GM23338 (cell line): Measurements from ENCODE around the gene GNG7. TPM values are rescaled to one million over a fixed set of nuclear protein-coding genes. Genes with fewer than 3 reads are reported as not detected.

ENCODE experiments used
- ATAC-seq: fragments of 200-7000 bp; cut with Tn5 transposase; 3 replicates; pipeline ENCODE4 v1.9.1; 2020
- DNase-seq: peaks from one replicate; pipeline ENCODE4 v3.0.0-alpha.2; 2015; ENCODE audit warnings: low spot score
- H2AFZ ChIP-seq: fragments of 200-600 bp; sonication (generic); 2 replicates; pipeline ENCODE4 v1.8.0; 2016; ENCODE audit warnings: antibody characterized with exemption, mild to moderate bottlenecking, moderate library complexity
- H3F3A ChIP-seq: fragments of 200-600 bp; sonication (generic); replicated peaks from 2 replicates; pipeline ENCODE4 v1.8.0; 2017; ENCODE audit warnings: antibody characterized with exemption, mixed run types, low read depth
- H3K27ac ChIP-seq: fragments of 200-600 bp; sonication (generic); 2 replicates; pipeline ENCODE4 v1.6.1; 2016; ENCODE audit warnings: low read depth
- H3K27me3 ChIP-seq: fragments of 200-600 bp; sonication (generic); 2 replicates; pipeline ENCODE4 v1.8.0; 2016; ENCODE audit warnings: mild to moderate bottlenecking, mixed run types, moderate library complexity; ENCODE audit not compliant: insufficient read depth
- H3K36me3 ChIP-seq: fragments of 200-600 bp; sonication (generic); 2 replicates; pipeline ENCODE4 v1.8.0; 2016; ENCODE audit warnings: mild to moderate bottlenecking; ENCODE audit not compliant: insufficient read depth
- H3K4me1 ChIP-seq: fragments of 200-600 bp; sonication (generic); 2 replicates; pipeline ENCODE4 v1.8.0; 2016; ENCODE audit warnings: mild to moderate bottlenecking, moderate library complexity; ENCODE audit not compliant: insufficient read depth
- H3K4me2 ChIP-seq: fragments of 200-600 bp; sonication (generic); 2 replicates; pipeline ENCODE4 v1.7.1; 2017; ENCODE audit warnings: mixed run types
- H3K4me3 ChIP-seq: fragments of 200-600 bp; sonication (generic); 2 replicates; pipeline ENCODE4 v1.6.1; 2016; ENCODE audit warnings: mixed run types
- H3K79me2 ChIP-seq: fragments of 200-600 bp; sonication (generic); replicated peaks from 2 replicates; pipeline ENCODE4 v1.8.0; 2017; ENCODE audit warnings: mild to moderate bottlenecking; ENCODE audit not compliant: insufficient read depth
- H3K9me2 ChIP-seq: fragments of 200-600 bp; sonication (generic); 2 replicates; pipeline ENCODE4 v1.8.0; 2017; ENCODE audit not compliant: insufficient read depth
- H4K20me1 ChIP-seq: fragments of 200-600 bp; sonication (generic); replicated peaks from 2 replicates; pipeline ENCODE4 v1.8.0; 2017; ENCODE audit warnings: mild to moderate bottlenecking; ENCODE audit not compliant: insufficient read depth
- H3K27ac Mint-ChIP-seq: 2 replicates; pipeline ENCODE4 v1.8.0; 2020; ENCODE audit warnings: inconsistent platforms, mild to moderate bottlenecking, moderate library complexity, mixed read lengths
- H3K27me3 Mint-ChIP-seq: 3 replicates; pipeline ENCODE4 v1.8.0; 2022; ENCODE audit warnings: low read depth, mild to moderate bottlenecking, moderate library complexity, mixed read lengths, inconsistent platforms; ENCODE audit not compliant: insufficient read depth, poor library complexity
- H3K36me3 Mint-ChIP-seq: 3 replicates; pipeline ENCODE4 v1.8.0; 2021; ENCODE audit warnings: low read depth, mild to moderate bottlenecking, inconsistent platforms, moderate library complexity, mixed read lengths
- H3K4me1 Mint-ChIP-seq: 3 replicates; pipeline ENCODE4 v1.8.0; 2020; ENCODE audit warnings: mild to moderate bottlenecking, inconsistent platforms, mixed read lengths
- H3K4me3 Mint-ChIP-seq: 3 replicates; pipeline ENCODE4 v1.8.0; 2021; ENCODE audit warnings: moderate library complexity, mild to moderate bottlenecking, inconsistent platforms, mixed read lengths
- H3K9me3 Mint-ChIP-seq: 3 replicates; pipeline ENCODE4 v1.8.0; 2020; ENCODE audit warnings: moderate library complexity, mild to moderate bottlenecking, inconsistent platforms, mixed read lengths
- CREB1 ChIP-seq: fragments of 250-450 bp; sonication (Bioruptor Pico); IDR thresholded peaks from 2 replicates; pipeline ENCODE4 v1.5.0; 2020; ENCODE audit warnings: low read depth, mild to moderate bottlenecking, moderate library complexity
- EZH2 ChIP-seq: fragments of 200-600 bp; sonication (generic); IDR thresholded peaks from one replicate; pipeline ENCODE4 v1.8.0; 2017; ENCODE audit warnings: antibody characterized with exemption, mild to moderate bottlenecking, low read depth; ENCODE audit not compliant: unreplicated experiment
- EZH2phosphoT487 ChIP-seq: fragments of 200-600 bp; sonication (generic); IDR thresholded peaks from one replicate; pipeline ENCODE4 v1.8.1; 2018; ENCODE audit warnings: antibody characterized with exemption; ENCODE audit not compliant: unreplicated experiment
- JUNB ChIP-seq: IDR thresholded peaks from one replicate; pipeline ENCODE4 v1.6.1; 2016; ENCODE audit warnings: antibody characterized with exemption; ENCODE audit not compliant: unreplicated experiment
- NANOG ChIP-seq: IDR thresholded peaks from 2 replicates; pipeline ENCODE4 v1.6.1; 2016; ENCODE audit warnings: antibody characterized with exemption, borderline replicate concordance
- STAT1 ChIP-seq: IDR thresholded peaks from one replicate; pipeline ENCODE4 v1.6.1; 2016; ENCODE audit warnings: antibody characterized with exemption; ENCODE audit not compliant: unreplicated experiment
- ZNF114 ChIP-seq: fragments of 250-450 bp; sonication (Bioruptor Pico); IDR thresholded peaks from 2 replicates; pipeline ENCODE4 v1.5.0; 2020; ENCODE audit warnings: mild to moderate bottlenecking, moderate library complexity
- ZNF331 ChIP-seq: fragments of 250-450 bp; sonication (Bioruptor Pico); IDR thresholded peaks from 2 replicates; pipeline ENCODE4 v1.5.0; 2020; ENCODE audit warnings: low read depth, mild to moderate bottlenecking, moderate library complexity
- polyA plus RNA-seq: library from polyadenylated mRNA; unstranded; fragments of >200 nt; fragmentation: Nextera tagmentation; extraction: Ambion mirVana; gene quantifications from 2 replicates; pipeline ENCODE4 v1.2.1, GENCODE V29; 2016
- total RNA-seq: library from RNA; depleted of rRNA; stranded (reverse); fragments of >200 nt; shearing (Covaris generic); gene quantifications from 2 replicates; pipeline ENCODE4 v1.2.3, GENCODE V29; 2014
- TF ChIP-seq, protein P1 (sequence below): fragments of 250-450 bp; sonication (Bioruptor Pico); IDR thresholded peaks from 2 replicates; pipeline ENCODE4 v1.5.0; 2020; ENCODE audit warnings: mild to moderate bottlenecking, moderate library complexity
- TF ChIP-seq, protein P2 (sequence below): IDR thresholded peaks from one replicate; pipeline ENCODE4 v1.6.1; 2018; ENCODE audit warnings: antibody characterized with exemption; ENCODE audit not compliant: unreplicated experiment
- TF ChIP-seq, protein P3 (sequence below), 2 experiments: fragments of 200-600 bp in 1 of 2; sonication (generic) in 1 of 2; conservative IDR thresholded peaks; 2 replicates each; pipeline versions ENCODE4 v1.5.1 to v1.6.1; 2016 to 2017; ENCODE audit warnings: antibody characterized with exemption in 2 of 2, low read depth in 2 of 2, mild to moderate bottlenecking in 2 of 2, moderate library complexity in 1 of 2
- TF ChIP-seq, protein P4 (sequence below): IDR thresholded peaks from 2 replicates; pipeline ENCODE4 v1.6.1; 2016; ENCODE audit warnings: antibody characterized with exemption

GNG7 gene
- total and polyA plus RNA-seq, 2 experiments from 2014 or later = 5.1 to 5.4 TPM

DNA sequence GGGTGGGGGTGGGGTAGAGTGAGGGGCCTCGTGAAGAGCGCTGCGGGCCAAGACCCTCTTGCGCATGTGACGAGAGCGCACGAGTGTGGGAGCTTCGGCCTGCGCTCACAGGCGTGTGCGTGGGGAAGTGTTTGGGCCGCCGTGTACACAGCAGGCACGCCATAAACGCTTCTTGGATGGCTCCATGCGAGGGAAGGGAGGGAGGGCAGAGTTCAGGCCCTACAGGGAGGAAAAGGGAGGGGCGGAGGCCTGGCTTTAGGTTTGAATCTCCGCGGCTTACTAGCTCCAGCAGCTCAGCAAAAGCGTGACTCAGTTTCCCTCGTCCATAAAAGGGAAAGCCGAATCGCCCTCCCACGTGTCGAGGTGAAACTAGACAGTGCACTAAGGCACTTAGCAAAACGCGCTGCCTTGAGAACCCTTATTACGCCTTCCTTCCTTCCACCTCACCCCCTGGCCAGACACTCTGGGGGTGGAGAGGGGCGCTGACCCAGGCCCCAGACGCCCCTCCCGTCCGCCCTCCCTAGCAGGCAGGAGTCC lies 214.0 kb downstream of the GNG7 start (continued):
- TF ChIP-seq, protein P1, sequence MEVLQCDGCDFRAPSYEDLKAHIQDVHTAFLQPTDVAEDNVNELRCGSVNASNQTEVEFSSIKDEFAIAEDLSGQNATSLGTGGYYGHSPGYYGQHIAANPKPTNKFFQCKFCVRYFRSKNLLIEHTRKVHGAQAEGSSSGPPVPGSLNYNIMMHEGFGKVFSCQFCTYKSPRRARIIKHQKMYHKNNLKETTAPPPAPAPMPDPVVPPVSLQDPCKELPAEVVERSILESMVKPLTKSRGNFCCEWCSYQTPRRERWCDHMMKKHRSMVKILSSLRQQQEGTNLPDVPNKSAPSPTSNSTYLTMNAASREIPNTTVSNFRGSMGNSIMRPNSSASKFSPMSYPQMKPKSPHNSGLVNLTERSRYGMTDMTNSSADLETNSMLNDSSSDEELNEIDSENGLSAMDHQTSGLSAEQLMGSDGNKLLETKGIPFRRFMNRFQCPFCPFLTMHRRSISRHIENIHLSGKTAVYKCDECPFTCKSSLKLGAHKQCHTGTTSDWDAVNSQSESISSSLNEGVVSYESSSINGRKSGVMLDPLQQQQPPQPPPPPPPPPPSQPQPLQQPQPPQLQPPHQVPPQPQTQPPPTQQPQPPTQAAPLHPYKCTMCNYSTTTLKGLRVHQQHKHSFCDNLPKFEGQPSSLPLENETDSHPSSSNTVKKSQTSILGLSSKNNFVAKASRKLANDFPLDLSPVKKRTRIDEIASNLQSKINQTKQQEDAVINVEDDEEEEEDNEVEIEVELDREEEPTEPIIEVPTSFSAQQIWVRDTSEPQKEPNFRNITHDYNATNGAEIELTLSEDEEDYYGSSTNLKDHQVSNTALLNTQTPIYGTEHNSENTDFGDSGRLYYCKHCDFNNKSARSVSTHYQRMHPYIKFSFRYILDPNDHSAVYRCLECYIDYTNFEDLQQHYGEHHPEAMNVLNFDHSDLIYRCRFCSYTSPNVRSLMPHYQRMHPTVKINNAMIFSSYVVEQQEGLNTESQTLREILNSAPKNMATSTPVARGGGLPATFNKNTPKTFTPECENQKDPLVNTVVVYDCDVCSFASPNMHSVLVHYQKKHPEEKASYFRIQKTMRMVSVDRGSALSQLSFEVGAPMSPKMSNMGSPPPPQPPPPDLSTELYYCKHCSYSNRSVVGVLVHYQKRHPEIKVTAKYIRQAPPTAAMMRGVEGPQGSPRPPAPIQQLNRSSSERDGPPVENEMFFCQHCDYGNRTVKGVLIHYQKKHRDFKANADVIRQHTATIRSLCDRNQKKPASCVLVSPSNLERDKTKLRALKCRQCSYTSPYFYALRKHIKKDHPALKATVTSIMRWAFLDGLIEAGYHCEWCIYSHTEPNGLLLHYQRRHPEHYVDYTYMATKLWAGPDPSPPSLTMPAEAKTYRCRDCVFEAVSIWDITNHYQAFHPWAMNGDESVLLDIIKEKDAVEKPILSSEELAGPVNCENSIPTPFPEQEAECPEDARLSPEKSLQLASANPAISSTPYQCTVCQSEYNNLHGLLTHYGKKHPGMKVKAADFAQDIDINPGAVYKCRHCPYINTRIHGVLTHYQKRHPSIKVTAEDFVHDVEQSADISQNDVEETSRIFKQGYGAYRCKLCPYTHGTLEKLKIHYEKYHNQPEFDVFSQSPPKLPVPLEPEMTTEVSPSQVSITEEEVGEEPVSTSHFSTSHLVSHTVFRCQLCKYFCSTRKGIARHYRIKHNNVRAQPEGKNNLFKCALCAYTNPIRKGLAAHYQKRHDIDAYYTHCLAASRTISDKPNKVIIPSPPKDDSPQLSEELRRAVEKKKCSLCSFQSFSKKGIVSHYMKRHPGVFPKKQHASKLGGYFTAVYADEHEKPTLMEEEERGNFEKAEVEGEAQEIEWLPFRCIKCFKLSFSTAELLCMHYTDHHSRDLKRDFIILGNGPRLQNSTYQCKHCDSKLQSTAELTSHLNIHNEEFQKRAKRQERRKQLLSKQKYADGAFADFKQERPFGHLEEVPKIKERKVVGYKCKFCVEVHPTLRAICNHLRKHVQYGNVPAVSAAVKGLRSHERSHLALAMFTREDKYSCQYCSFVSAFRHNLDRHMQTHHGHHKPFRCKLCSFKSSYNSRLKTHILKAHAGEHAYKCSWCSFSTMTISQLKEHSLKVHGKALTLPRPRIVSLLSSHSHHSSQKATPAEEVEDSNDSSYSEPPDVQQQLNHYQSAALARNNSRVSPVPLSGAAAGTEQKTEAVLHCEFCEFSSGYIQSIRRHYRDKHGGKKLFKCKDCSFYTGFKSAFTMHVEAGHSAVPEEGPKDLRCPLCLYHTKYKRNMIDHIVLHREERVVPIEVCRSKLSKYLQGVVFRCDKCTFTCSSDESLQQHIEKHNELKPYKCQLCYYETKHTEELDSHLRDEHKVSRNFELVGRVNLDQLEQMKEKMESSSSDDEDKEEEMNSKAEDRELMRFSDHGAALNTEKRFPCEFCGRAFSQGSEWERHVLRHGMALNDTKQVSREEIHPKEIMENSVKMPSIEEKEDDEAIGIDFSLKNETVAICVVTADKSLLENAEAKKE = no peak

DNA sequence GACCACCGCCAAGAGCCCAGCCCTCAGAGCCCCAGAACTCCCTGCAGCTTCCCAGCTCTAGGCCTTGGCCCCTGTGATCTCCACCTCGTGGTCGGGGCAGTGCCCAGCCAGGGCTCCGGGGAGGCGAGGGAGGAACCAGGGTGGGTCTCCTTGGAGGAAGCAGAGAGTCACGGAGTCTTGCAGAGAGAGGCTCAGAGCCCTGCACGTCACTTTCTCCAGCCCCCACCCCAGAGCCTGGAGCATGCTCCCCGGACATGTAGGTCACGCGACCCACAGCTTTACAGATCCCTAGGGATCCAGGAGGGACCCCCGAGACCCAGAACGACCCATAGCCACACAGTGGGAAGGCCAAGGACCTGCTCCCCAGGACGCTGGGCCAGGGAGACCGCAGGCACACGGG lies 214.7 kb downstream of the GNG7 start:
- Histone ChIP-seq H4K20me1 (no peaks in the 10 kb centered on the region; the same call in 1 of the 2 replicates), H3K4me1 (peaks cover 6% of the 10 kb centered on the region; the same call in 1 of the 2 replicates), H2AFZ (peak overlapping the region; percentile 97), H3K36me3 (no peaks in the 10 kb centered on the region), H3K79me2 (no peaks in the 10 kb centered on the region), H3K4me3 (peak overlapping the region; percentile 61), H3F3A (no peaks in the 10 kb centered on the region), H3K4me2 (peak overlapping the region; percentile 87), H3K27me3 (peaks cover 55% of the 10 kb centered on the region), H3K9me2 (no peaks in the 10 kb centered on the region), H3K27ac (no peak overlapping the region)
- Mint-ChIP-seq H3K27ac (no peak overlapping the region), H3K36me3 (peaks cover 4% of the 10 kb centered on the region; the same call in 1 of the 3 replicates), H3K4me3 (0 out of 3 replicates have a peak overlapping the region, but pooled peaks have one; percentile 19), H3K9me3 (peaks cover 15% of the 10 kb centered on the region), H3K27me3 (peaks cover 49% of the 10 kb centered on the region), H3K4me1 (peaks cover 4% of the 10 kb centered on the region; the same call in 2 of the 3 replicates)
- DNase-seq (no peak), ATAC-seq (peak; percentile 36)
- no peak for TF ChIP-seq ZNF331
- no peak for TF ChIP-seq EZH2phosphoT487
- TF ChIP-seq CREB1 (CRISPR knock-in tag) = no peak
- TF ChIP-seq ZNF114 = no peak
- TF ChIP-seq NANOG = no peak
- no peak for TF ChIP-seq JUNB
- no peak for TF ChIP-seq EZH2
- TF ChIP-seq, protein P2, sequence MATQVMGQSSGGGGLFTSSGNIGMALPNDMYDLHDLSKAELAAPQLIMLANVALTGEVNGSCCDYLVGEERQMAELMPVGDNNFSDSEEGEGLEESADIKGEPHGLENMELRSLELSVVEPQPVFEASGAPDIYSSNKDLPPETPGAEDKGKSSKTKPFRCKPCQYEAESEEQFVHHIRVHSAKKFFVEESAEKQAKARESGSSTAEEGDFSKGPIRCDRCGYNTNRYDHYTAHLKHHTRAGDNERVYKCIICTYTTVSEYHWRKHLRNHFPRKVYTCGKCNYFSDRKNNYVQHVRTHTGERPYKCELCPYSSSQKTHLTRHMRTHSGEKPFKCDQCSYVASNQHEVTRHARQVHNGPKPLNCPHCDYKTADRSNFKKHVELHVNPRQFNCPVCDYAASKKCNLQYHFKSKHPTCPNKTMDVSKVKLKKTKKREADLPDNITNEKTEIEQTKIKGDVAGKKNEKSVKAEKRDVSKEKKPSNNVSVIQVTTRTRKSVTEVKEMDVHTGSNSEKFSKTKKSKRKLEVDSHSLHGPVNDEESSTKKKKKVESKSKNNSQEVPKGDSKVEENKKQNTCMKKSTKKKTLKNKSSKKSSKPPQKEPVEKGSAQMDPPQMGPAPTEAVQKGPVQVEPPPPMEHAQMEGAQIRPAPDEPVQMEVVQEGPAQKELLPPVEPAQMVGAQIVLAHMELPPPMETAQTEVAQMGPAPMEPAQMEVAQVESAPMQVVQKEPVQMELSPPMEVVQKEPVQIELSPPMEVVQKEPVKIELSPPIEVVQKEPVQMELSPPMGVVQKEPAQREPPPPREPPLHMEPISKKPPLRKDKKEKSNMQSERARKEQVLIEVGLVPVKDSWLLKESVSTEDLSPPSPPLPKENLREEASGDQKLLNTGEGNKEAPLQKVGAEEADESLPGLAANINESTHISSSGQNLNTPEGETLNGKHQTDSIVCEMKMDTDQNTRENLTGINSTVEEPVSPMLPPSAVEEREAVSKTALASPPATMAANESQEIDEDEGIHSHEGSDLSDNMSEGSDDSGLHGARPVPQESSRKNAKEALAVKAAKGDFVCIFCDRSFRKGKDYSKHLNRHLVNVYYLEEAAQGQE = no peak
- TF ChIP-seq, protein P3, sequence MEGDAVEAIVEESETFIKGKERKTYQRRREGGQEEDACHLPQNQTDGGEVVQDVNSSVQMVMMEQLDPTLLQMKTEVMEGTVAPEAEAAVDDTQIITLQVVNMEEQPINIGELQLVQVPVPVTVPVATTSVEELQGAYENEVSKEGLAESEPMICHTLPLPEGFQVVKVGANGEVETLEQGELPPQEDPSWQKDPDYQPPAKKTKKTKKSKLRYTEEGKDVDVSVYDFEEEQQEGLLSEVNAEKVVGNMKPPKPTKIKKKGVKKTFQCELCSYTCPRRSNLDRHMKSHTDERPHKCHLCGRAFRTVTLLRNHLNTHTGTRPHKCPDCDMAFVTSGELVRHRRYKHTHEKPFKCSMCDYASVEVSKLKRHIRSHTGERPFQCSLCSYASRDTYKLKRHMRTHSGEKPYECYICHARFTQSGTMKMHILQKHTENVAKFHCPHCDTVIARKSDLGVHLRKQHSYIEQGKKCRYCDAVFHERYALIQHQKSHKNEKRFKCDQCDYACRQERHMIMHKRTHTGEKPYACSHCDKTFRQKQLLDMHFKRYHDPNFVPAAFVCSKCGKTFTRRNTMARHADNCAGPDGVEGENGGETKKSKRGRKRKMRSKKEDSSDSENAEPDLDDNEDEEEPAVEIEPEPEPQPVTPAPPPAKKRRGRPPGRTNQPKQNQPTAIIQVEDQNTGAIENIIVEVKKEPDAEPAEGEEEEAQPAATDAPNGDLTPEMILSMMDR (conservative IDR thresholded peaks at IDR 0.05; ENCODE audit: low read depth in 2 of 2) = no peak
- TF ChIP-seq STAT1 = no peak
- TF ChIP-seq, protein P4, sequence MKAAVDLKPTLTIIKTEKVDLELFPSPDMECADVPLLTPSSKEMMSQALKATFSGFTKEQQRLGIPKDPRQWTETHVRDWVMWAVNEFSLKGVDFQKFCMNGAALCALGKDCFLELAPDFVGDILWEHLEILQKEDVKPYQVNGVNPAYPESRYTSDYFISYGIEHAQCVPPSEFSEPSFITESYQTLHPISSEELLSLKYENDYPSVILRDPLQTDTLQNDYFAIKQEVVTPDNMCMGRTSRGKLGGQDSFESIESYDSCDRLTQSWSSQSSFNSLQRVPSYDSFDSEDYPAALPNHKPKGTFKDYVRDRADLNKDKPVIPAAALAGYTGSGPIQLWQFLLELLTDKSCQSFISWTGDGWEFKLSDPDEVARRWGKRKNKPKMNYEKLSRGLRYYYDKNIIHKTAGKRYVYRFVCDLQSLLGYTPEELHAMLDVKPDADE = no peak
